Large intestine (tissue), 3 donors: ENCODE data around the gene BFSP1. TPM values are rescaled to one million over a fixed set of nuclear protein-coding genes. Genes with fewer than 3 reads are reported as not detected.

Source experiments
- DNase-seq, 2 donors: peaks; one replicate each; pipeline versions ENCODE4 v3.0.0 to v3.0.0-alpha.2; 2013
- H3K27ac ChIP-seq: one replicate; pipeline ENCODE4 v1.5.1; 2013; ENCODE audit warnings: low read length
- H3K27me3 ChIP-seq: 2 replicates; pipeline ENCODE4 v1.6.1; 2013; ENCODE audit warnings: low read length; ENCODE audit not compliant: control insufficient read depth, insufficient read depth
- H3K36me3 ChIP-seq: 2 replicates; pipeline ENCODE4 v1.6.1; 2013; ENCODE audit warnings: low read length; ENCODE audit not compliant: control insufficient read depth, insufficient read depth
- H3K4me1 ChIP-seq: one replicate; pipeline ENCODE4 v1.6.1; 2013; ENCODE audit warnings: low read length; ENCODE audit not compliant: control insufficient read depth, insufficient read depth
- H3K4me3 ChIP-seq: one replicate; pipeline ENCODE4 v1.5.1; 2013; ENCODE audit warnings: low read length
- H3K9me3 ChIP-seq: one replicate; pipeline ENCODE4 v1.6.1; 2013; ENCODE audit warnings: mild to moderate bottlenecking, low read depth, low read length, moderate library complexity; ENCODE audit not compliant: control insufficient read depth
- WGBS: methylation state at CpG from one replicate; pipeline ENCODE4 v1.1.5; 2013; ENCODE audit warnings: low lambda C conversion rate; ENCODE audit not compliant: insufficient coverage; 5-methylcytosine and 5-hydroxymethylcytosine counted together
- polyA plus RNA-seq: library from polyadenylated mRNA; unstranded; fragments of 120-200 nt; gene quantifications from one replicate; pipeline ENCODE4 v1.2.1, GENCODE V29; 2013

Gene BFSP1
- polyA plus RNA-seq, 1 donor: 1.1 TPM

- WGBS: 43% methylated on average over 4 of the region's 7 CpGs
- no peaks in the 10 kb centered on the region for H3K36me3 ChIP-seq
- peak; percentile 33 to 59 for DNase-seq
- peaks cover 14% of the 10 kb centered on the region for H3K4me1 ChIP-seq
- no peaks in the 10 kb centered on the region for H3K9me3 ChIP-seq
- no peaks in the 10 kb centered on the region for H3K27me3 ChIP-seq
- H3K27ac ChIP-seq: peak overlapping the region; percentile 73
- H3K4me3 ChIP-seq: no peak overlapping the region
These were observed 27.2 kb upstream of the BFSP1 start for GRCh38 chr20:17558154-17558940.

- DNase-seq: peak; percentile 39 to 69
- H3K4me1 ChIP-seq: peaks cover 14% of the 10 kb centered on the region
These were observed 26.5 kb upstream of the BFSP1 start for GRCh38 chr20:17557675-17558006.

GRCh38 chr20:17556837-17557674, 25.9 kb upstream of the BFSP1 start:
- no peaks in the 10 kb centered on the region for H3K9me3 ChIP-seq
- peak; percentile 30 to 35 for DNase-seq
- H3K36me3 ChIP-seq: no peaks in the 10 kb centered on the region
- no peak overlapping the region for H3K4me3 ChIP-seq
- H3K27me3 ChIP-seq: no peaks in the 10 kb centered on the region
- no CpG with 5 or more reads among the region's 11 CpGs for WGBS
- peaks cover 14% of the 10 kb centered on the region for H3K4me1 ChIP-seq
- peak overlapping the region; percentile 73 for H3K27ac ChIP-seq

More at GRCh38 chr20:17557675-17558006, 26.5 kb upstream of the BFSP1 start:
- Histone ChIP-seq H3K4me3 (no peak overlapping the region), H3K9me3 (no peaks in the 10 kb centered on the region), H3K27ac (peak overlapping the region; percentile 73), H3K27me3 (no peaks in the 10 kb centered on the region), H3K36me3 (no peaks in the 10 kb centered on the region)
- WGBS: 67% methylated on average over 1 of the region's 3 CpGs

GRCh38 chr20:17555106-17555505, 23.9 kb upstream of the BFSP1 start:
- WGBS: no CpG with 5 or more reads among the region's 3 CpGs
- Histone ChIP-seq H3K4me1 (peaks cover 14% of the 10 kb centered on the region), H3K4me3 (no peak overlapping the region), H3K9me3 (no peaks in the 10 kb centered on the region), H3K27me3 (no peaks in the 10 kb centered on the region), H3K27ac (no peak overlapping the region), H3K36me3 (no peaks in the 10 kb centered on the region)
- no peak for DNase-seq

DNA sequence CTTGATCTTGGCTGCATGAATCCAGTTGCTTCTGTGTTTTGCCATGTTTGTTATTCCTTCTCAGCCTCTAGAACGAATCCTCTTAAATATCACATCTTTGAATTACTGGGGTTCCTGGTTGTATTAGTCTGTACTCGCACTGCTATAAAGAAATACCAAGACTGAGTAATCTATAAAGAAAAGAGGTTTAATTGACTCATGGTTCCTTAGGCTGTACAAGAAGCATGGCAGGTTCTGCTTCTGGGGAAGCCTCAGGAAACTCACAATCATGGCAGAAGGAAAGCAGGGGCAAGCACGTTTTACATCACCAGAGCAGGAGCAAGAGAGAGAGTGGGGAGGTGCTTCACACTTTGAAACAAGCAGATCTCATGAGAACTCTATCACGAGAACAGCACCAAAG, 18.0 kb upstream of the BFSP1 start:
- H3K4me1 ChIP-seq: no peaks in the 10 kb centered on the region
- no peaks in the 10 kb centered on the region for H3K9me3 ChIP-seq
- DNase-seq: no peak
- H3K4me3 ChIP-seq: no peak overlapping the region
- no peaks in the 10 kb centered on the region for H3K36me3 ChIP-seq
- WGBS: 100% methylated on average over 1 of the region's 4 CpGs
- H3K27ac ChIP-seq: no peak overlapping the region
- H3K27me3 ChIP-seq: no peaks in the 10 kb centered on the region

DNA sequence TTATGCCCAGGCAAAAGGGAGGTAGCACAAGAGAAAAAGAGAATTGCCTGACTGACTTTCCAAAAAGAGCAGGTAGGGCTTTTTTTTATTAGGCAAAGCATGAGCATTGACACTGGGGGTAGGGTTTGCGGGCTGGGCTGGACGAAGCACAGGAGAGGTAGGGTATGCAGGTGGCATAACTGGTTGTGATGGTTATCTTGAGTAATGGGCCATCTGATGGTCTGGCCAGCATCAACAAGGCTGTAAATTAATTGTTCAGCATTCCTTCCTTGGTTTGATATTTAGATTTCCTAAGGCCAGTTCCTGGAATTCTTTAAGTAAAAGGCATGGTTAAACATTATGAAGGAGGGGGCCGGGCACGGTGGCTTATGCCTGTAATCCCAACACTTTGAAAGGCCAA, 13.9 kb upstream of the BFSP1 start:
- Histone ChIP-seq H3K27me3 (no peaks in the 10 kb centered on the region), H3K36me3 (no peaks in the 10 kb centered on the region), H3K27ac (no peak overlapping the region), H3K9me3 (no peaks in the 10 kb centered on the region), H3K4me3 (no peak overlapping the region), H3K4me1 (no peaks in the 10 kb centered on the region)
- DNase-seq: no peak
- no CpG with 5 or more reads among the region's 4 CpGs for WGBS

GRCh38 chr20:17543531-17544131, 12.5 kb upstream of the BFSP1 start:
- Histone ChIP-seq H3K9me3 (no peaks in the 10 kb centered on the region), H3K36me3 (no peaks in the 10 kb centered on the region), H3K4me1 (no peaks in the 10 kb centered on the region), H3K4me3 (no peak overlapping the region), H3K27me3 (no peaks in the 10 kb centered on the region), H3K27ac (peak overlapping the region; percentile 5)
- 80% methylated on average over 2 of the region's 5 CpGs for WGBS
- no peak for DNase-seq

- no peak for DNase-seq
- no peaks in the 10 kb centered on the region for H3K27me3 ChIP-seq
- no peaks in the 10 kb centered on the region for H3K4me1 ChIP-seq
- no peak overlapping the region for H3K4me3 ChIP-seq
- 72% methylated on average over 2 of the region's 4 CpGs for WGBS
- H3K9me3 ChIP-seq: no peaks in the 10 kb centered on the region
- no peaks in the 10 kb centered on the region for H3K36me3 ChIP-seq
- peak overlapping the region; percentile 5 for H3K27ac ChIP-seq
These were observed 11.8 kb upstream of the BFSP1 start for GRCh38 chr20:17542993-17543412.

DNA sequence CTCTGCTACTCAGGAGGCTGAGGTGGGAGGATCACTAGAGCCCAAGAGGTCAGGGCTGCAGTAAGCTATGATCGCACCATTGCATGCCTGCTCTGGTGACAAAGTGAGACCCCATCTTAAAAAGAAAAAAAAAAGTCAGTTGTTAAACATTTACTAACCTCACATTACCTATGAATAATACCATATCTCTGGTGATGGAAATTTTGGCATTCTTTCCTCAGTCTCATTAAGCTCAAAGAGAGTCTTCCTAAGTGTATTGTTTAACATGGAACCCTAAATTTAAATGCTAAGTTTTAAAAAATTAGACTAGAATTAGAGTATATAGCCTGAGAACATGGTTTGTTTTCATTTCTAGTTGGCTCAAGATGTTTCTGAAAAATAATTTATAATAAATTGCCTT, 11.3 kb upstream of the BFSP1 start:
- Histone ChIP-seq H3K4me1 (no peaks in the 10 kb centered on the region), H3K27ac (no peak overlapping the region)
- WGBS: no CpG with 5 or more reads among the region's 1 CpG

DNA sequence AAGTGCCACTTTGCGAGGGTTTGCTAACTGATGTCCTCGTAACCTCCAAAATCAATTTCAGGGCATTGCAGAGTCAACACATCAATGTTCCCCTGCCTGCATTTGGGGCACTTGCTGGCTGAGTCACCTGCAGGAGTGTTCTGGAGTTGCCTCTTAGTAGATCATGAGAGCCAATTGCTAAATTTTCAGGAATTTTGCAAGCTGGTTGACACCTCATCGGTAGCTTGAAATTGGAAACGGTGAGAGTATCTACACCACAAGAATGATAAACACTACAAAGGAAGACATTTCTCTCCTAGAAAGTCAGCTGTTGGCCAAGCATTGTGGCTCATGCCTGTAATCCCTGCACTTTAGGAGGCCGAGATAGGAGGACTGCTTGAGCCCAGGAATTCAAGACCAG, 10.8 kb upstream of the BFSP1 start:
- no CpG with 5 or more reads among the region's 5 CpGs for whole genome bisulfite sequencing
- no peak overlapping the region for H3K4me3 ChIP-seq
- H3K27me3 ChIP-seq: no peaks in the 10 kb centered on the region
- H3K27ac ChIP-seq: no peak overlapping the region
- no peak for DNase-seq
- H3K9me3 ChIP-seq: no peaks in the 10 kb centered on the region
- H3K4me1 ChIP-seq: no peaks in the 10 kb centered on the region
- no peaks in the 10 kb centered on the region for H3K36me3 ChIP-seq

More for the DNA sequence above, 11.3 kb upstream of the BFSP1 start:
- no peaks in the 10 kb centered on the region for H3K9me3 ChIP-seq
- DNase-seq: no peak
- H3K36me3 ChIP-seq: no peaks in the 10 kb centered on the region
- no peak overlapping the region for H3K4me3 ChIP-seq
- H3K27me3 ChIP-seq: no peaks in the 10 kb centered on the region
